Stomach smooth muscle (tissue), 2 donors: ENCODE results near the gene EDDM3A.
"Not testable (repeated sequence)": the region's sequence is repeated elsewhere in the genome, so short reads cannot be mapped to it uniquely, and the experiment has no call there.

Experiments
- H3K27ac ChIP-seq: one replicate; pipeline ENCODE4 v1.7.0; 2013; ENCODE audit warnings: mild to moderate bottlenecking, low read length, inconsistent platforms
- H3K27me3 ChIP-seq, 2 donors: one replicate each; pipeline ENCODE4 v1.7.0; 2013; ENCODE audit warnings: low read length in 2 of 2; ENCODE audit not compliant: insufficient read depth in 2 of 2, control insufficient read depth in 1 of 2
- H3K36me3 ChIP-seq, 2 donors: one replicate each; pipeline ENCODE4 v1.7.0; 2013; ENCODE audit warnings: low read length in 2 of 2; ENCODE audit not compliant: control insufficient read depth in 2 of 2, insufficient read depth in 2 of 2
- H3K4me1 ChIP-seq: one replicate; pipeline ENCODE4 v1.7.0; 2013; ENCODE audit warnings: low read length; ENCODE audit not compliant: control insufficient read depth, insufficient read depth
- H3K4me3 ChIP-seq, 2 donors: one replicate each; pipeline ENCODE4 v1.7.0; 2013; ENCODE audit warnings: low read length in 2 of 2
- H3K9ac ChIP-seq, 2 donors: one replicate each; pipeline ENCODE4 v1.7.0; 2013; ENCODE audit warnings: low read length in 2 of 2, mild to moderate bottlenecking in 1 of 2
- H3K9me3 ChIP-seq, 2 donors: one replicate each; pipeline ENCODE4 v1.7.0; 2013; ENCODE audit warnings: low read length in 2 of 2; ENCODE audit not compliant: control insufficient read depth in 2 of 2
- donor health status: healthy.
- donor health status: Pancreatic carcinoma.

The EDDM3A gene

GRCh38 chr14:20745571-20746358 lies at the start of gene EDDM3A:
Gene EDDM3A (plus strand): TSS chr14:20745887. CDS start chr14:20747581, 1,694 bp downstream.
- H3K9me3 ChIP-seq, result no peaks in the 10 kb centered on the region
- no peak within 1 kb of the TSS for H3K4me3 ChIP-seq
- H3K27ac ChIP-seq, result no peak within 1 kb of the TSS
- H3K9ac ChIP-seq, result no peak within 1 kb of the TSS
- no peaks in the 10 kb centered on the region for H3K36me3 ChIP-seq
- no peaks in the 10 kb centered on the region for H3K4me1 ChIP-seq
- no peaks in the 10 kb centered on the region for H3K27me3 ChIP-seq

GRCh38 chr14:20696764-20697163 lies 48.9 kb upstream of the EDDM3A start:
- no peak overlapping the region for H3K4me3 ChIP-seq
- H3K4me1 ChIP-seq, result no peaks in the 10 kb centered on the region
- H3K36me3 ChIP-seq, result peaks cover 7 to 13% of the 10 kb centered on the region in 2 donors
- no peaks in the 10 kb centered on the region for H3K9me3 ChIP-seq
- no peak overlapping the region for H3K27ac ChIP-seq
- H3K9ac ChIP-seq, result no peak overlapping the region
- no peaks in the 10 kb centered on the region for H3K27me3 ChIP-seq

GRCh38 chr14:20697273-20698017 lies 48.2 kb upstream of the EDDM3A start:
- Histone ChIP-seq H3K4me3 (no peak overlapping the region), H3K27me3 (no peaks in the 10 kb centered on the region), H3K9ac (no peak overlapping the region), H3K27ac (no peak overlapping the region), H3K36me3 (peaks cover 7 to 13% of the 10 kb centered on the region in 2 donors), H3K9me3 (no peaks in the 10 kb centered on the region), H3K4me1 (no peaks in the 10 kb centered on the region)

GRCh38 chr14:20698018-20698329 lies 47.7 kb upstream of the EDDM3A start:
- Histone ChIP-seq H3K27me3 (no peaks in the 10 kb centered on the region), H3K9me3 (no peaks in the 10 kb centered on the region), H3K9ac (no peak overlapping the region)

GRCh38 chr14:20698934-20699333 lies 46.8 kb upstream of the EDDM3A start:
- H3K36me3 ChIP-seq, result peaks cover 7% of the 10 kb centered on the region in 2 donors
- H3K4me1 ChIP-seq, result no peaks in the 10 kb centered on the region
- no peak overlapping the region for H3K27ac ChIP-seq
- no peaks in the 10 kb centered on the region for H3K27me3 ChIP-seq
- H3K9me3 ChIP-seq, result no peaks in the 10 kb centered on the region
- H3K4me3 ChIP-seq, result no peak overlapping the region
- H3K9ac ChIP-seq, result no peak overlapping the region

More at GRCh38 chr14:20698018-20698329, 47.7 kb upstream of the EDDM3A start:
- Histone ChIP-seq H3K36me3 (peaks cover 7 to 13% of the 10 kb centered on the region in 2 donors), H3K27ac (no peak overlapping the region), H3K4me3 (no peak overlapping the region), H3K4me1 (no peaks in the 10 kb centered on the region)

- H3K36me3 ChIP-seq, result peaks cover 6 to 7% of the 10 kb centered on the region in 2 donors
- H3K27me3 ChIP-seq, result no peaks in the 10 kb centered on the region
- no peak overlapping the region for H3K4me3 ChIP-seq
- no peaks in the 10 kb centered on the region for H3K4me1 ChIP-seq
- no peak overlapping the region for H3K27ac ChIP-seq
- H3K9me3 ChIP-seq, result no peaks in the 10 kb centered on the region
- no peak overlapping the region for H3K9ac ChIP-seq
Measured at GRCh38 chr14:20699931-20700330, 45.8 kb upstream of the EDDM3A start.

- H3K9me3 ChIP-seq, H3K27ac ChIP-seq, H3K4me3 ChIP-seq, H3K9ac ChIP-seq, H3K4me1 ChIP-seq, H3K36me3 ChIP-seq, H3K27me3 ChIP-seq: not testable (repeated sequence)
Measured at GRCh38 chr14:20700965-20701364, 44.7 kb upstream of the EDDM3A start.

- no peaks in the 10 kb centered on the region for H3K36me3 ChIP-seq
- H3K9me3 ChIP-seq, result no peaks in the 10 kb centered on the region
- no peak overlapping the region for H3K4me3 ChIP-seq
- H3K27me3 ChIP-seq, result no peaks in the 10 kb centered on the region
- no peak overlapping the region for H3K27ac ChIP-seq
- H3K9ac ChIP-seq, result no peak overlapping the region
- H3K4me1 ChIP-seq, result no peaks in the 10 kb centered on the region
Measured at GRCh38 chr14:20706657-20707355, 38.9 kb upstream of the EDDM3A start.

- H3K4me1 ChIP-seq, result no peaks in the 10 kb centered on the region
- H3K4me3 ChIP-seq, result no peak overlapping the region
- H3K27me3 ChIP-seq, result no peaks in the 10 kb centered on the region
- no peak overlapping the region for H3K27ac ChIP-seq
- no peaks in the 10 kb centered on the region for H3K36me3 ChIP-seq
- H3K9ac ChIP-seq, result no peak overlapping the region
- H3K9me3 ChIP-seq, result no peaks in the 10 kb centered on the region
Measured at GRCh38 chr14:20707622-20708021, 38.1 kb upstream of the EDDM3A start.

- H3K27me3 ChIP-seq, result no peaks in the 10 kb centered on the region
- H3K4me3 ChIP-seq, result no peak overlapping the region
- H3K9me3 ChIP-seq, result no peaks in the 10 kb centered on the region
- no peak overlapping the region for H3K27ac ChIP-seq
- no peaks in the 10 kb centered on the region for H3K4me1 ChIP-seq
- H3K9ac ChIP-seq, result no peak overlapping the region
- no peaks in the 10 kb centered on the region for H3K36me3 ChIP-seq
Measured at GRCh38 chr14:20711261-20711660, 34.4 kb upstream of the EDDM3A start.
